SKM-1 (cell line): ENCODE results near the gene RASSF7.
"Not testable (repeated sequence)": the region's sequence is repeated elsewhere in the genome, so short reads cannot be mapped to it uniquely, and the experiment has no call there.

Source experiments
- DNase-seq: peaks from one replicate; lab custom pipeline; 2025; ENCODE audit not compliant: unreplicated experiment; lab: John Stamatoyannopoulos, UW

Gene RASSF7

GRCh38 chr11:560305-561147 is at the start of gene RASSF7, which contains the start of gene LMNTD2:
TSS of gene RASSF7 (plus strand) at chr11:560970. CDS start at chr11:561769, 799 bp downstream.
TSS of gene LMNTD2 (minus strand) at chr11:560738. CDS start at chr11:560716, 22 bp downstream.
- DNase-seq, result peak; percentile 82

GRCh38 chr11:512761-513595 is 47.8 kb upstream of the RASSF7 start:
- no peak for DNase-seq

GRCh38 chr11:514606-515005 is 46.2 kb upstream of the RASSF7 start:
- DNase-seq, result no peak

- no peak for DNase-seq
These were observed 45.6 kb upstream of the RASSF7 start for GRCh38 chr11:515131-515530.

GRCh38 chr11:516400-516799 is 44.4 kb upstream of the RASSF7 start:
- DNase-seq, result no peak

GRCh38 chr11:516918-517685 is 43.7 kb upstream of the RASSF7 start:
- not testable (repeated sequence) for DNase-seq

- no peak for DNase-seq
These were observed 42.1 kb upstream of the RASSF7 start for GRCh38 chr11:518463-519202.

GRCh38 chr11:520428-521176 is 40.2 kb upstream of the RASSF7 start:
- DNase-seq, result no peak

- DNase-seq, result no peak
These were observed 39.5 kb upstream of the RASSF7 start for GRCh38 chr11:521177-521688.

- no peak for DNase-seq
These were observed 34.6 kb upstream of the RASSF7 start for GRCh38 chr11:526192-526591.

- DNase-seq, result no peak
These were observed 32.5 kb upstream of the RASSF7 start for GRCh38 chr11:528166-528814.

GRCh38 chr11:528815-529727 is 31.7 kb upstream of the RASSF7 start:
- no peak for DNase-seq

GRCh38 chr11:529728-530411 is 30.9 kb upstream of the RASSF7 start:
- DNase-seq, result no peak

GRCh38 chr11:530960-531831 is 29.6 kb upstream of the RASSF7 start:
- DNase-seq, result no peak

- no peak for DNase-seq
These were observed 28.7 kb upstream of the RASSF7 start for GRCh38 chr11:531919-532526.

GRCh38 chr11:532527-532985 is 28.2 kb upstream of the RASSF7 start:
- no peak for DNase-seq
